Stimulated activated CD8-positive, alpha-beta memory T cell treated with anti-CD3 and anti-CD28 coated beads, Interleukin-12 subunit alpha, Interleukin-12 subunit beta, amount 100 ng/mL, for 4 hours (primary cell): ENCODE measurements around the gene CCR1.
"Not testable (repeated sequence)": the region's sequence is repeated elsewhere in the genome, so short reads cannot be mapped to it uniquely, and the experiment has no call there.

Source experiments
- DNase-seq: peaks from one replicate; pipeline ENCODE4 v3.0.0-alpha.2; 2020; ENCODE audit warnings: low read depth

The CCR1 gene

DNA sequence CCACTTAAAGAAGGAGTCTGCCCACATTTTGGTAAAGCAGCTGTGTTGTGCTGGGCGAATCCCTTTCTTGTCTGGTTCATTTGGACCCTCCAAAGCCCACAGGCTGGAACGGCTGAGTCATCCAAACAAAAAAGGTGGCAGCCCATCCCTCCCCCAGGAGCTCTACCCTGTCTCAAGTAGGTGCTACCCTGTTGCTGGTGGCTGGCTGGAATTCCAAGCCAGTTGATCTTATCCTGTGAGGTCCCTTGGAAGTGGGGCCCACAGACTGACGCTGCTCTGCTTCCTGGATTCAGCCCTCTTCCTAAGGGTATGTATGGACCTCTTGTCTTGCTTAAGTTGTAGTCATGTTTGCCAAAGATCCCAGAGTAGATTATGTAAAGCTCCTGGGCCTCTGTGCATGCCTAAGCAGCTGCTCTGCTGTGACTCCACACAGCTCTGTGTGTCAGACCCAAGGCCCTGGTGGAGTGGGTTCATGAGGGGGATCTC lies 44.5 kb downstream of the CCR1 start:
- DNase-seq = no peak

DNA sequence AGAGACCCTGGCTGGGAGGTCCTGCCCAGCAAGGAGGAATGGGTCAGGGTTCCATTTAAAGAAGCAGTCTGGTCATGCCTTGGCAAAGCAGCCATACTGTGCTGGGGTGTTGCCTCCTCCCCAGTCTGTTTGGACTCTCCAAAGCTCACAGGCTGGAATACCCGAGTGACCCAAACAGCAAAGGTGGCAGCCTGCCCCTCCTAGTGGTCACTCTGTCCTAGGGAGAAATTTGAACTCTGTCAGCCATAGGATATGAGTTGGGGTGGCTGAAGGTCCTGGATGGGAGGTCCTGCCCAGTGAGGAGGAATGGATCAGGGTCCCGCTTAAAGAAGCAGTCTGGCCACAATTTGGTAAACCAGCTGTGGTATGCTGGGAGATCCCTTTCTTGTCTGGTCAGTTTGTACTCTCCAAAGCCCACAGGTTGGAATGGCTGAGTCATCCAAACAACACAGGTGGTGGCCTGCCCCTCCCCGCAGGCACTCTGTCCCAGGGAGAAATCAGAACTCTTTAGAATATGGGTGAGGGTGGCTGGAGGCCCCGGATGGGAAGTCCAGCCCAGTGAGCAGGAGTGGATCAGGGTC lies 45.0 kb downstream of the CCR1 start:
- DNase-seq = no peak

DNA sequence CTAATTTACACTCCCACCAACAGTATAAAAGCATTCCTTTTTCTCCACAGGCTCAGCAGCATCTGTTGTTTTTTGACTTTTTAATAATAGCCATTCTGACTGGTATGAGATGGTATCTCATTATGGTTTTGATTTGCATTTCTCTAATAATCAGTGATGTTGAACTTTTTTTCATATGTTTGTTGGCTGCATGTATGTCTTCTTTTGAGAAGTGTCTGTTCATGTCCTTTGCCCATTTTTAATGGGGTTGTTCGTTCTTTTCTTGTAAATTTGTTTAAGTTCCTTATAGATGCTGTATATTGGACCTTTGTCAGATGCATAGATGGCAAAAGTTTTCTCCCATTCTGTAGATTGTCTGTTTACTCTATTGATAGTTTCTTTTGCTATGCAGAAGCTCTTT lies 50.4 kb downstream of the CCR1 start:
- DNase-seq = not testable (repeated sequence)

DNA sequence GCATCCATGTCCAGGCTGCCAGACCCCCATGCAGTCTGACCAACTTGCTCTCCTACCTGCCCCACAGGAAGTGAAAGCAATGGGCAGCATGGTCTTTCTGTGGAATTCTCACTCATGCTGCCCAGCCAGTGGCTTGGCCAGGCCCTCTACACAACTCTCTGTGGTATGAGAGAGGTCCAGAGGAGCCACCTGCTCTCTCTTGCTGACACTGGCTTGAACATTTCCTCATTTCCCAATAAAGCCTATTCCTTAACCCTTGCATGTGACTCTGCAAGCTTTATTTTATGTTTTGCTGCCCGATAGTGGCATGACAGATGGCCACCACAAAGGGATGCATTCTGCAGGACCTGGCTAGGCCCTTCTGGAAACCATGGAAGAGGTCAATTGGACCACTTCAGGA lies 53.8 kb downstream of the CCR1 start:
- DNase-seq = no peak
